DOHH2 (cell line): ENCODE results near the gene IL25.

ENCODE experiments used
- H3F3A ChIP-seq: fragments of 200-600 bp; sonication (generic), shearing (Covaris generic); 2 replicates; pipeline ENCODE4 v1.6.0; 2016; ENCODE audit warnings: antibody characterized with exemption, mild to moderate bottlenecking; ENCODE audit not compliant: control insufficient read depth, insufficient read depth
- H3K27ac ChIP-seq: fragments of 200-600 bp; sonication (generic); 2 replicates; pipeline ENCODE4 v1.5.1; 2014; ENCODE audit warnings: low read depth, mild to moderate bottlenecking, low read length, moderate library complexity
- H3K27me3 ChIP-seq: fragments of 200-600 bp; sonication (generic); 2 replicates; pipeline ENCODE4 v1.6.1; 2014; ENCODE audit warnings: mild to moderate bottlenecking, low read length, mixed read lengths; ENCODE audit not compliant: control insufficient read depth
- H3K36me3 ChIP-seq: fragments of 200-600 bp; sonication (generic); 2 replicates; pipeline ENCODE4 v1.6.1; 2014; ENCODE audit warnings: mild to moderate bottlenecking, low read length, moderate library complexity, mixed read lengths; ENCODE audit not compliant: control insufficient read depth
- H3K4me1 ChIP-seq: fragments of 200-600 bp; sonication (generic); 2 replicates; pipeline ENCODE4 v1.6.1; 2014; ENCODE audit warnings: mild to moderate bottlenecking, low read length, mixed read lengths; ENCODE audit not compliant: control insufficient read depth
- H3K4me2 ChIP-seq: fragments of 200-600 bp; sonication (generic); 2 replicates; pipeline ENCODE4 v1.6.0; 2014; ENCODE audit warnings: mild to moderate bottlenecking, low read length, moderate library complexity
- H3K4me3 ChIP-seq: fragments of 200-600 bp; sonication (generic); 2 replicates; pipeline ENCODE4 v1.5.1; 2014; ENCODE audit warnings: mild to moderate bottlenecking, low read length, mixed read lengths
- H3K79me2 ChIP-seq: fragments of 200-600 bp; sonication (generic); 2 replicates; pipeline ENCODE4 v1.6.1; 2014; ENCODE audit warnings: mild to moderate bottlenecking, low read length, mixed read lengths; ENCODE audit not compliant: control insufficient read depth
- H3K9me2 ChIP-seq: fragments of 200-600 bp; sonication (generic); replicated peaks from 2 replicates; pipeline ENCODE4 v1.6.1; 2014; ENCODE audit warnings: mild to moderate bottlenecking, low read length, mixed read lengths; ENCODE audit not compliant: control insufficient read depth
- H3K9me3 ChIP-seq: fragments of 200-600 bp; sonication (generic); 2 replicates; pipeline ENCODE4 v1.6.1; 2014; ENCODE audit warnings: antibody characterized with exemption, low read length, mixed read lengths; ENCODE audit not compliant: control insufficient read depth, insufficient read depth
- H4K20me1 ChIP-seq: fragments of 200-600 bp; sonication (generic); 2 replicates; pipeline ENCODE4 v1.6.0; 2014; ENCODE audit warnings: low read depth, mild to moderate bottlenecking, antibody characterized with exemption, low read length, moderate library complexity; ENCODE audit not compliant: control insufficient read depth, insufficient read depth
- EZH2phosphoT487 ChIP-seq: fragments of 200-600 bp; sonication (generic); IDR thresholded peaks from 2 replicates; pipeline ENCODE4 v1.6.1; 2017; ENCODE audit warnings: borderline replicate concordance, mild to moderate bottlenecking, antibody characterized with exemption, low read length, moderate library complexity, mixed read lengths
- TF ChIP-seq, protein P1 (sequence below): fragments of 200-600 bp; sonication (generic); IDR thresholded peaks from one replicate; pipeline ENCODE4 v1.5.1; 2014; ENCODE audit warnings: antibody characterized with exemption, mild to moderate bottlenecking, low read depth, low read length; ENCODE audit not compliant: poor library complexity, severe bottlenecking

The IL25 gene

GRCh38 chr14:23365036-23365731, 7.4 kb upstream of the IL25 start, which contains the start of gene EFS:
Gene EFS (minus strand): TSS chr14:23365172. CDS start chr14:23365025, 147 bp downstream.
- no peaks in the 10 kb centered on the region for H3K9me2 ChIP-seq
- TF ChIP-seq EZH2phosphoT487, result no peak
- TF ChIP-seq, protein P1, sequence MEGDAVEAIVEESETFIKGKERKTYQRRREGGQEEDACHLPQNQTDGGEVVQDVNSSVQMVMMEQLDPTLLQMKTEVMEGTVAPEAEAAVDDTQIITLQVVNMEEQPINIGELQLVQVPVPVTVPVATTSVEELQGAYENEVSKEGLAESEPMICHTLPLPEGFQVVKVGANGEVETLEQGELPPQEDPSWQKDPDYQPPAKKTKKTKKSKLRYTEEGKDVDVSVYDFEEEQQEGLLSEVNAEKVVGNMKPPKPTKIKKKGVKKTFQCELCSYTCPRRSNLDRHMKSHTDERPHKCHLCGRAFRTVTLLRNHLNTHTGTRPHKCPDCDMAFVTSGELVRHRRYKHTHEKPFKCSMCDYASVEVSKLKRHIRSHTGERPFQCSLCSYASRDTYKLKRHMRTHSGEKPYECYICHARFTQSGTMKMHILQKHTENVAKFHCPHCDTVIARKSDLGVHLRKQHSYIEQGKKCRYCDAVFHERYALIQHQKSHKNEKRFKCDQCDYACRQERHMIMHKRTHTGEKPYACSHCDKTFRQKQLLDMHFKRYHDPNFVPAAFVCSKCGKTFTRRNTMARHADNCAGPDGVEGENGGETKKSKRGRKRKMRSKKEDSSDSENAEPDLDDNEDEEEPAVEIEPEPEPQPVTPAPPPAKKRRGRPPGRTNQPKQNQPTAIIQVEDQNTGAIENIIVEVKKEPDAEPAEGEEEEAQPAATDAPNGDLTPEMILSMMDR, result no peak
- H4K20me1 ChIP-seq, result no peaks in the 10 kb centered on the region
- peaks cover 3% of the 10 kb centered on the region; the same call in 1 of the 2 replicates for H3K27me3 ChIP-seq
- H3K79me2 ChIP-seq, result no peaks in the 10 kb centered on the region
- no peaks in the 10 kb centered on the region for H3K36me3 ChIP-seq
- no peak within 1 kb of the TSS for H3K4me2 ChIP-seq
- no peak within 1 kb of the TSS for H3K4me3 ChIP-seq
- no peaks in the 10 kb centered on the region for H3K9me3 ChIP-seq
- H3F3A ChIP-seq, result no peaks in the 10 kb centered on the region
- H3K27ac ChIP-seq, result no peak within 1 kb of the TSS
- no peaks in the 10 kb centered on the region for H3K4me1 ChIP-seq

GRCh38 chr14:23365732-23366425, 6.7 kb upstream of the IL25 start:
- no peak overlapping the region for H3K27ac ChIP-seq
- no peaks in the 10 kb centered on the region for H3F3A ChIP-seq
- H4K20me1 ChIP-seq, result no peaks in the 10 kb centered on the region
- TF ChIP-seq, protein P1, result no peak
- TF ChIP-seq EZH2phosphoT487, result no peak
- peaks cover 3% of the 10 kb centered on the region; the same call in 1 of the 2 replicates for H3K27me3 ChIP-seq
- no peaks in the 10 kb centered on the region for H3K9me3 ChIP-seq
- no peak overlapping the region for H3K4me3 ChIP-seq
- no peaks in the 10 kb centered on the region for H3K9me2 ChIP-seq
- no peaks in the 10 kb centered on the region for H3K36me3 ChIP-seq
- no peaks in the 10 kb centered on the region for H3K79me2 ChIP-seq
- no peaks in the 10 kb centered on the region for H3K4me1 ChIP-seq
- H3K4me2 ChIP-seq, result no peak overlapping the region

DNA sequence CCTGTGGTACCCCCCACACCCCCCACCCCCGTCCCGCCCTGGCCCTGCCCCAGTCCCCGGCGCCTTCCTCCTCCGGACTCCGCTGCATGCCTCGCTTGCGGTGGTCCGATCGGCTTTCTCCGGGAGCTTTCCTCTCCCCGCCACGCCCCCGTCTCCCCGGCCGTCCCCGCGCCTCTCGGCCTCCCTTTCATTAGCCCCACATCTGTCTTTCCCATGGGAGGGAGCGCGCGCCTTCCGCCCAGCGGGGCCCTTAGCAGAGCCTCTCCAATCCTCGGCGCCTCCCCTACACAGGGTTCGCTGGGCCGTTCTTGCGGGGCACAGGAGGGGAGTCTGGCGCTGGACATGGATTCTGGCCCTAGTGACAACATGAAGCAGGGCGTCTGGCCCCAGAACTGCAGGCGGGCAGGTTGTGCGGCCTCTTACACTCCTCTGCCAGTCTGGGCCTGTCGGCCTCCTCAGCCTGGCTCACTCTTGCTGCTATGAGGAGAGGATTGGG, 6.1 kb upstream of the IL25 start:
- Histone ChIP-seq H3F3A (no peaks in the 10 kb centered on the region), H3K9me2 (no peaks in the 10 kb centered on the region), H3K36me3 (no peaks in the 10 kb centered on the region), H3K4me2 (no peak overlapping the region), H3K27me3 (peaks cover 3% of the 10 kb centered on the region; the same call in 1 of the 2 replicates), H3K27ac (no peak overlapping the region), H3K4me3 (no peak overlapping the region), H3K4me1 (no peaks in the 10 kb centered on the region), H3K79me2 (no peaks in the 10 kb centered on the region), H4K20me1 (no peaks in the 10 kb centered on the region), H3K9me3 (no peaks in the 10 kb centered on the region)
- TF ChIP-seq EZH2phosphoT487, result no peak
- TF ChIP-seq, protein P1, result no peak
